Lung (tissue), 12 donors: ENCODE data around the gene ZPR1. TPM values are rescaled to one million over a fixed set of nuclear protein-coding genes. Genes with fewer than 3 reads are reported as not detected.

Experiments used
- ATAC-seq: fragments of 200-7000 bp; cut with Tn5 transposase; one replicate; pipeline ENCODE4 v1.9.1; 2020; ENCODE audit warnings: moderate number of reproducible peaks; ENCODE audit not compliant: insufficient read depth, low FRiP score
- DNase-seq, 3 donors: peaks; one replicate each; pipeline ENCODE4 v3.0.0-alpha.2; 2013 to 2017
- H3K27ac ChIP-seq, 2 donors: one replicate each; pipeline ENCODE4 v1.5.1; 2013; ENCODE audit warnings: mild to moderate bottlenecking in 2 of 2, moderate library complexity in 2 of 2, control low read depth in 1 of 2, inconsistent platforms in 1 of 2, low read depth in 1 of 2, low read length in 1 of 2
- H3K27me3 ChIP-seq, 3 donors: one replicate each; pipeline ENCODE4 v1.5.1; 2013; ENCODE audit warnings: low read length in 2 of 3; ENCODE audit not compliant: control insufficient read depth in 3 of 3, insufficient read depth in 3 of 3
- H3K36me3 ChIP-seq, 4 donors: one replicate each; pipeline ENCODE4 v1.5.1; 2013; ENCODE audit warnings: low read length in 4 of 4, mild to moderate bottlenecking in 1 of 4, moderate library complexity in 1 of 4; ENCODE audit not compliant: control insufficient read depth in 4 of 4, insufficient read depth in 4 of 4
- H3K4me1 ChIP-seq, 5 donors: one replicate each; pipeline ENCODE4 v1.5.1; 2013; ENCODE audit warnings: low read length in 5 of 5, mild to moderate bottlenecking in 2 of 5, moderate library complexity in 1 of 5; ENCODE audit not compliant: control insufficient read depth in 5 of 5, insufficient read depth in 5 of 5
- H3K4me3 ChIP-seq: one replicate; pipeline ENCODE4 v1.5.1; 2013; ENCODE audit warnings: mild to moderate bottlenecking, control low read depth, moderate library complexity
- H3K9ac ChIP-seq, 2 donors: one replicate each; pipeline ENCODE4 v1.5.1; 2013; ENCODE audit warnings: low read length in 2 of 2, control low read depth in 1 of 2; ENCODE audit not compliant: insufficient read depth in 1 of 2
- H3K9me3 ChIP-seq, 4 donors: one replicate each; pipeline ENCODE4 v1.5.1; 2013; ENCODE audit warnings: low read length in 3 of 4, mild to moderate bottlenecking in 1 of 4, moderate library complexity in 1 of 4; ENCODE audit not compliant: control insufficient read depth in 4 of 4, insufficient read depth in 3 of 4
- WGBS, 2 donors: extraction: QIAGEN DNeasy Blood & Tissue Kit; methylation state at CpG; one replicate each; pipeline ENCODE4 v1.1.7; 2013; 5-methylcytosine and 5-hydroxymethylcytosine counted together
- polyA plus RNA-seq, 2 donors: library from polyadenylated mRNA; stranded (reverse); fragments of 200-250 nt; gene quantifications; one replicate each; pipeline ENCODE4 v1.2.1, GENCODE V29; 2013
- total RNA-seq, 2 donors: library from RNA; depleted of rRNA in 1 of 2; stranded (reverse); fragments of >200 nt in 1 of 2; gene quantifications; one replicate each; pipeline ENCODE4 v1.2.1, GENCODE V29; 2014 to 2021
- TF ChIP-seq, protein P1 (sequence below): IDR thresholded peaks from 2 replicates; pipeline ENCODE4 v1.5.1; 2012; ENCODE audit warnings: mild to moderate bottlenecking; ENCODE audit errors: control extremely low read depth, extremely low read depth
- donor health status: control.
- donor health status: control.
- donor health status: Bipolar disorder and iron deficiency.
- donor health status: healthy.
- donor health status: DM: yes; HTN: yes; CAD: no.

ZPR1 gene
- total and polyA plus RNA-seq, 4 donors: 19.4 to 50.9 (median 34.5) TPM

DNA sequence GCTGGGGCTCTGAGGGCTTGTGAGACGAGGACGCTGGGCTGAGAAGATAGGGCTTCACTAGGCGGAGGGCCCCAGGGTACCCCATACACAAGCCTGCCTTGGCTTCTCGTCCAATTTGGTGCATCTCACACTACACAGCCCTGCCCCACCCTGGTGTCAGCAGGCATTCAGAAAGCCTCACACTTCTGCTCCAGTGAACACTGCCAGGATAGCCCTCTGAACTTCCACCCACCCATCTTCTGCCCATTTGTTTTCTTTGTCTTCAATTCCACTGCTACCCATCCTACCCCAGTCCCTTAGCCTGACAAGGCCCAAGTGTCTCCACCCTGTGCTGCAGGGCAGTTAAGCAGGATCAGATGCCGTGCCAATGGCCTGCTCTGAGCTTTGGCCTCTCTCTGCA is 13.2 kb downstream of the ZPR1 start:
- Histone ChIP-seq H3K9ac (no peak overlapping the region), H3K36me3 (peaks cover 14 to 21% (median 19%) of the 10 kb centered on the region in 4 donors), H3K9me3 (no peaks in the 10 kb centered on the region), H3K4me3 (no peak overlapping the region), H3K27me3 (no peaks in the 10 kb centered on the region), H3K27ac (no peak overlapping the region), H3K4me1 (peaks cover 6 to 21% (median 6%) of the 10 kb centered on the region in 5 donors)
- DNase-seq (no peak), ATAC-seq (no peak)
- WGBS, 2 donors: 90 to 93% methylated on average over 5 of the region's 5 CpGs
- TF ChIP-seq, protein P1, sequence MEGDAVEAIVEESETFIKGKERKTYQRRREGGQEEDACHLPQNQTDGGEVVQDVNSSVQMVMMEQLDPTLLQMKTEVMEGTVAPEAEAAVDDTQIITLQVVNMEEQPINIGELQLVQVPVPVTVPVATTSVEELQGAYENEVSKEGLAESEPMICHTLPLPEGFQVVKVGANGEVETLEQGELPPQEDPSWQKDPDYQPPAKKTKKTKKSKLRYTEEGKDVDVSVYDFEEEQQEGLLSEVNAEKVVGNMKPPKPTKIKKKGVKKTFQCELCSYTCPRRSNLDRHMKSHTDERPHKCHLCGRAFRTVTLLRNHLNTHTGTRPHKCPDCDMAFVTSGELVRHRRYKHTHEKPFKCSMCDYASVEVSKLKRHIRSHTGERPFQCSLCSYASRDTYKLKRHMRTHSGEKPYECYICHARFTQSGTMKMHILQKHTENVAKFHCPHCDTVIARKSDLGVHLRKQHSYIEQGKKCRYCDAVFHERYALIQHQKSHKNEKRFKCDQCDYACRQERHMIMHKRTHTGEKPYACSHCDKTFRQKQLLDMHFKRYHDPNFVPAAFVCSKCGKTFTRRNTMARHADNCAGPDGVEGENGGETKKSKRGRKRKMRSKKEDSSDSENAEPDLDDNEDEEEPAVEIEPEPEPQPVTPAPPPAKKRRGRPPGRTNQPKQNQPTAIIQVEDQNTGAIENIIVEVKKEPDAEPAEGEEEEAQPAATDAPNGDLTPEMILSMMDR: no peak

DNA sequence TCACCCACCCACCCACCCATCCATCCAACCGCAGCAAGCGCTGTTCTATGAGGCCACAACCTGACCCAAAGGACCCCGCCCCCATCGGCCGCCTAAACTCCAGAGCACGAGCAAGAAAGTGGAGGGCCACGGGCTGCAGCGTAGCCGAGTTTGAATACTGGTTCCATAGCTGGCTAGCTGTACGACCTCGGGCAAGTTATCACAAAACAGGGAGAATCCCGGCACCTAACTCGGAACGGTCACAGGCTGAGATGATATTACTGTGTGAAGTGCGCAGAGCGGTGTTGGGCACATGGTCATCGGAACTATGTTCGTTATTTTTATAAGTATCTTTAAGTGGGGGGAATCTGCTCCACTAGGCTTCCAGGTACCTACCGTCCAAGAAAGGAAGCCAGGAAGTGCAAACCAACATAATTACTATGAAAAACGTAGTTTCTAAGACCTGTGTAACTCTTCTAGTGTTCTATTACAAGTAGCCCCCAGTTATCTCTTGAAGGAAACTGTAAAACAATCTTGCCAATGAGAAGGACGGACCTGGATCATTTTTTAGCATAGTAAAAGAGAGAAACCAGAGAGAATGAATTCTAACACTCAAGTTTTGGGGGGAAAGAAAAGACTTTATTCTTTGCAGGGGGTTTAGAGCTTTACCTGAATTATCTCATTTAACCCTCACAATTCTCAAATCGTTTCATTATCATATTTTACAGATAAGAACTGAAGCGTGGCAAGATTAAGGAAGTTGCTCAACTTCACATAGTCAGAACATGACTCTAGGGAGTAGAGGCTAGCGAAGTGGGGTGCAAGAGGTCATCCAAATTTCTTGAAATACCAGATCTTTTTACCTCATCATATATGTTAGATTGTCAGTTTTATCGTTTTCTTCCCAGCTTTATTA is 14.4 kb downstream of the ZPR1 start:
- ATAC-seq: no peak
- Histone ChIP-seq H3K27me3 (no peaks in the 10 kb centered on the region), H3K4me1 (peaks cover 6 to 21% (median 6%) of the 10 kb centered on the region in 5 donors), H3K9ac (peak overlapping the region in 1 of 2 donors; percentile 74), H3K27ac (peak overlapping the region; percentile 88 to 95), H3K36me3 (peaks cover 9 to 15% (median 12%) of the 10 kb centered on the region in 4 donors), H3K9me3 (no peaks in the 10 kb centered on the region), H3K4me3 (peak overlapping the region; percentile 86)
- TF ChIP-seq, protein P1: no peak
- no peak for DNase-seq
- WGBS, 2 donors: 3 to 4% methylated on average over 25 of the region's 25 CpGs

DNA sequence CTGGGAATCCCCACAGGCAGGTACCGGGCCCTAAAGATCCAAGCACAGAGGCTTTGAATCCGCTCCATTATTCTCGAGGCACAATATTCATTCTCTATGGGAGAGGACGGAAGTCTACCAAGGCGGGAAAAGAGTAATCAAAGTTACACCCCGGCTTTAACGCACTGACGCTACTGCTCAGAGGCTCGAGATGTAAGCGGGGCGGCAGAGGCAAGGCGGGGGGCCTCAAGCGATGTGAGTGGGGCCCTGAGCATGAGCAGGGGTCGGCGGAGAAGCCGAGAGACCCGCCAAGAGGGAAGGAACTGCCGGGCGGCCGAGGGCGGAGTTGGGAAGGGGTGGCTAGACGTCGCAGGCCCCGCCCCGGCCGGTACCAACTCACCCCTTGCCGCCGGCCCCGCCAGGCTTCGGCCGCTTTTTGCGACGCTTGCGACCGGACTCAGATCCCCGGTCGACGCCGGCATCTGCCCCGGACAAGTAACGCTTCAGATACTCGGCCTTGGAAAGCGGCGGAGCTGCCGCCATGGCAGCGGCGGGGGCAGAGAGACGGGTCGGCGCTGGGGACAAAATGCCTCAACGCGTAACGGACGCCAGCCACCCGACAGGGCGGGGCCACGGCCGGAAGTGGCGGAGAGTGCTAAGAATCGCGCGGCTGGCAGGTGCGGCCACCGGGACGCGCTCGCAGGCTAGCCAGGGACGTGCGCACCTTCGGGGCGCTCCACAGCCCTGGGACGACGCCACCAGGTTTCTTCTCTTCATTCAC is 15.2 kb downstream of the ZPR1 start, which contains the start of gene BUD13:
Gene BUD13, minus strand, starts transcription at position 545 of the 760 bp plus-strand sequence. Its CDS starts 23 bp downstream, at position 522.
- H3K9me3 ChIP-seq: no peaks in the 10 kb centered on the region
- H3K4me3 ChIP-seq: peak within 1 kb of the TSS; percentile 86
- peaks cover 6 to 21% (median 6%) of the 10 kb centered on the region in 5 donors for H3K4me1 ChIP-seq
- DNase-seq (peak; percentile 90 to 93 (median 92)), ATAC-seq (peak; percentile 97)
- TF ChIP-seq, protein P1: no peak
- H3K27ac ChIP-seq: peak within 1 kb of the TSS; percentile 88 to 95
- H3K36me3 ChIP-seq: peaks cover under 1 to 10% (median 6%) of the 10 kb centered on the region in 4 donors
- no peaks in the 10 kb centered on the region for H3K27me3 ChIP-seq
- WGBS, 2 donors: 0 to 1% methylated on average over 58 to 73 of the region's 73 CpGs
- H3K9ac ChIP-seq: peak within 1 kb of the TSS; percentile 44 to 79
